OCI-LY1 (cell line): ENCODE measurements around the gene TTYH1.

Experiments
- EZH2 ChIP-seq: fragments of 200-600 bp; sonication (generic), shearing (Covaris generic); IDR thresholded peaks from 2 replicates; pipeline ENCODE4 v1.8.0; 2017; ENCODE audit warnings: borderline replicate concordance, mixed run types, mild to moderate bottlenecking, antibody characterized with exemption, low read length, moderate library complexity, mixed read lengths
- TF ChIP-seq, protein P1 (sequence below): fragments of 200-600 bp; sonication (generic), shearing (Covaris generic); IDR thresholded peaks from 2 replicates; pipeline ENCODE4 v1.5.1; 2017; ENCODE audit warnings: mild to moderate bottlenecking, antibody characterized with exemption, low read length, moderate library complexity, mixed read lengths

DNA sequence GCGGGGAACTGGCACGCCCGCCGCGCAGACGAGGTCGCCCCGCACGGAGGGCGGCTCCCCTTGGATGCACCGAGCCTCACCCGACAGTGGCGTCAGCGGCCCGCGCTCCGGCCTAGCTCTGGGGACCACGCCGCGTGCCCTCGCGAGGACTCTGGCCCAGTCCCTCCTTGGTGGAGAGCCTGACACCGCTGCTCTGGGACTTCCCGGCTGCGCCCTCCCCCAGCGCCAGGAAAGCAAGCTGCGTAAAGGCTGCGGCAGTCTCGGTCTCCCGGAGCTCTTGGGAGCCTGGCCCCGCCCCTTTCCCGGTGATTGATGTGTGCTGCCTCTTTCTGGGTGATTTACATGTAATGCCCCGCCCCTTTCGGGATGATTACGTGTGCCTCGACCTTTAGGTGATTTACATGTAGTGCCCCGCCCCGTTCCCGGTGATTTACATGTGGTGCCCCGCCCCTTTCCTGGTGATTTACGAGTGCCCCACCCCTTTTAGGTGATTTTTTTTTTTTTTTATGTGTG, 48.3 kb downstream of the TTYH1 start, which contains the start of gene LENG9:
- TF ChIP-seq EZH2: no peak
- TF ChIP-seq, protein P1, sequence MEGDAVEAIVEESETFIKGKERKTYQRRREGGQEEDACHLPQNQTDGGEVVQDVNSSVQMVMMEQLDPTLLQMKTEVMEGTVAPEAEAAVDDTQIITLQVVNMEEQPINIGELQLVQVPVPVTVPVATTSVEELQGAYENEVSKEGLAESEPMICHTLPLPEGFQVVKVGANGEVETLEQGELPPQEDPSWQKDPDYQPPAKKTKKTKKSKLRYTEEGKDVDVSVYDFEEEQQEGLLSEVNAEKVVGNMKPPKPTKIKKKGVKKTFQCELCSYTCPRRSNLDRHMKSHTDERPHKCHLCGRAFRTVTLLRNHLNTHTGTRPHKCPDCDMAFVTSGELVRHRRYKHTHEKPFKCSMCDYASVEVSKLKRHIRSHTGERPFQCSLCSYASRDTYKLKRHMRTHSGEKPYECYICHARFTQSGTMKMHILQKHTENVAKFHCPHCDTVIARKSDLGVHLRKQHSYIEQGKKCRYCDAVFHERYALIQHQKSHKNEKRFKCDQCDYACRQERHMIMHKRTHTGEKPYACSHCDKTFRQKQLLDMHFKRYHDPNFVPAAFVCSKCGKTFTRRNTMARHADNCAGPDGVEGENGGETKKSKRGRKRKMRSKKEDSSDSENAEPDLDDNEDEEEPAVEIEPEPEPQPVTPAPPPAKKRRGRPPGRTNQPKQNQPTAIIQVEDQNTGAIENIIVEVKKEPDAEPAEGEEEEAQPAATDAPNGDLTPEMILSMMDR: no peak
